HL-60 (cell line): ENCODE results near the gene ARHGEF17.

Source experiments
- DNase-seq, 2 experiments: peaks; one replicate each; pipeline ENCODE4 v3.0.0-alpha.2; 2010 to 2020; ENCODE audit warnings: low read depth in 1 of 2, low spot score in 1 of 2
- H3K27ac ChIP-seq: fragments of 250-450 bp; sonication (Bioruptor Pico); replicated peaks from 2 replicates; pipeline ENCODE4 v1.5.1; 2020; ENCODE audit warnings: mild to moderate bottlenecking, moderate library complexity
- H3K27me3 ChIP-seq: fragments of 250-450 bp; sonication (Bioruptor Pico); 2 replicates; pipeline ENCODE4 v1.5.1; 2021; ENCODE audit warnings: mild to moderate bottlenecking, moderate library complexity; ENCODE audit not compliant: insufficient read depth, poor library complexity, severe bottlenecking
- H3K4me3 ChIP-seq: replicated peaks from 2 replicates; pipeline ENCODE4 v1.5.1; 2011; ENCODE audit warnings: mild to moderate bottlenecking, control low read depth, low read length; ENCODE audit not compliant: insufficient read depth
- CTCF ChIP-seq: IDR thresholded peaks from one replicate; pipeline ENCODE4 v1.5.1; 2011; ENCODE audit warnings: low read length, control low read depth, inconsistent platforms; ENCODE audit not compliant: insufficient read depth
- GABPA ChIP-seq: IDR thresholded peaks from 2 replicates; pipeline ENCODE4 v1.6.1; 2012; ENCODE audit warnings: low read depth
- POLR2AphosphoS5 ChIP-seq: IDR thresholded peaks from 2 replicates; pipeline ENCODE4 v1.6.1; 2012; ENCODE audit warnings: low read depth
- REST ChIP-seq: IDR thresholded peaks from 2 replicates; pipeline ENCODE4 v1.6.1; 2012; ENCODE audit warnings: low read depth; ENCODE audit not compliant: insufficient replicate concordance
- SPI1 ChIP-seq: IDR thresholded peaks from 2 replicates; pipeline ENCODE4 v1.6.1; 2012; ENCODE audit warnings: low read depth, mild to moderate bottlenecking, borderline replicate concordance

The ARHGEF17 gene

GRCh38 chr11:73275381-73275750 lies 32.7 kb upstream of the ARHGEF17 start:
- no peak overlapping the region for H3K27ac ChIP-seq
- H3K27me3 ChIP-seq: no peaks in the 10 kb centered on the region
- H3K4me3 ChIP-seq: no peak overlapping the region
- DNase-seq: no peak
- TF ChIP-seq REST (no peak), POLR2AphosphoS5 (no peak), GABPA (no peak), CTCF (no peak), SPI1 (no peak)

- H3K27ac ChIP-seq: no peak overlapping the region
- H3K27me3 ChIP-seq: no peaks in the 10 kb centered on the region
- no peak overlapping the region for H3K4me3 ChIP-seq
- DNase-seq: no peak
- TF ChIP-seq POLR2AphosphoS5: no peak
- no peak for TF ChIP-seq CTCF
- TF ChIP-seq REST: no peak
- no peak for TF ChIP-seq GABPA
- no peak for TF ChIP-seq SPI1
These were observed 30.6 kb upstream of the ARHGEF17 start for GRCh38 chr11:73277467-73277866.

- Histone ChIP-seq H3K27me3 (no peaks in the 10 kb centered on the region), H3K4me3 (no peak overlapping the region), H3K27ac (no peak overlapping the region)
- TF ChIP-seq SPI1 (no peak), CTCF (no peak), GABPA (no peak), REST (no peak), POLR2AphosphoS5 (no peak)
- no peak for DNase-seq
These were observed 27.4 kb upstream of the ARHGEF17 start for GRCh38 chr11:73280626-73281025.
